Naive B cell (primary cell): Measurements from ENCODE around the gene CEP72. TPM values are rescaled to one million over a fixed set of nuclear protein-coding genes. Genes with fewer than 3 reads are reported as not detected.
"Not testable (repeated sequence)": the region's sequence is repeated elsewhere in the genome, so short reads cannot be mapped to it uniquely, and the experiment has no call there.

Source experiments
- ATAC-seq, 2 donors: fragments of 150-1000 bp; cut with Tn5 transposase; 2 replicates each; pipeline ENCODE4 v1.10.0; 2021; ENCODE audit warnings: low read depth in 2 of 2, mild to moderate bottlenecking in 2 of 2, moderate library complexity in 2 of 2
- DNase-seq: peaks from one replicate; pipeline ENCODE4 v3.0.0; 2022
- H3K27ac Mint-ChIP-seq, 6 donors: one replicate each; pipeline ENCODE4 v1.8.0; 2020 to 2022; ENCODE audit warnings: mild to moderate bottlenecking in 6 of 6, mixed read lengths in 6 of 6, moderate library complexity in 5 of 6, inconsistent platforms in 2 of 6
- H3K27me3 Mint-ChIP-seq, 3 donors: one replicate each; pipeline ENCODE4 v1.8.0; 2021 to 2022; ENCODE audit warnings: mixed read lengths in 3 of 3, mild to moderate bottlenecking in 1 of 3
- H3K36me3 Mint-ChIP-seq, 2 donors: one replicate each; pipeline ENCODE4 v1.8.0; 2020 to 2022; ENCODE audit warnings: mixed read lengths in 2 of 2, inconsistent platforms in 1 of 2, mild to moderate bottlenecking in 1 of 2
- H3K4me1 Mint-ChIP-seq, 3 donors: one replicate each; pipeline ENCODE4 v1.8.0; 2020 to 2022; ENCODE audit warnings: mixed read lengths in 3 of 3, inconsistent platforms in 1 of 3, mild to moderate bottlenecking in 1 of 3, moderate library complexity in 1 of 3
- H3K4me3 Mint-ChIP-seq, 8 donors: one replicate each; pipeline ENCODE4 v1.8.0; 2020 to 2022; ENCODE audit warnings: mild to moderate bottlenecking in 8 of 8, mixed read lengths in 8 of 8, moderate library complexity in 8 of 8, inconsistent platforms in 2 of 8
- H3K9me3 Mint-ChIP-seq, 7 donors: one replicate each; pipeline ENCODE4 v1.8.0; 2020 to 2022; ENCODE audit warnings: mixed read lengths in 7 of 7, mild to moderate bottlenecking in 5 of 7, inconsistent platforms in 2 of 7, moderate library complexity in 1 of 7
- polyA plus RNA-seq, 6 donors: library from polyadenylated mRNA; unstranded; fragments of 300-500 nt; fragmentation: Illumina TruSeq; gene quantifications; one replicate each; pipeline ENCODE4 v1.2.3, GENCODE V29; 2021; ENCODE audit warnings: low read depth in 6 of 6

Gene CEP72
- polyA plus RNA-seq, 6 donors from 2014 or later: 1.9 to 7.8 (median 2.9) TPM; not detected in 1

DNA sequence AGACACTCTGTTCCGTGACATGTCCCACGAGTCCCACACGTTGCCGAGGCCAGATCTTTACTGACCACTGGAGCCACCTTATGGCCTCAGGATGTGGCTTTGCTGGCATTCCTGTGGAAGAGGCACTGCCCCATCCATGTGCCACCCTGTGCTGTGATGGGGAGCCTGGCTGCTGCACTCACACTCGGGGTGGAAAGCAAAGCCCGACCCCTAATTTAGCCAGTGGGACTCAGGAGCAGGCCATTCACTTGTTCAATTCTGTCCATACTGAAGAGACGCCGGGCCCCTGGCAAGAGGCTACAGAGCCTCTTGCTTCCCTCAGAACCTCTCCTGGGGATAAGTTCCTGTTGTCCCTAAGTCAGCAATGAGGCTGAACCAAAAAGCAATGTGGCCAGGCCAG, 18.6 kb upstream of the CEP72 start:
- Mint-ChIP-seq H3K9me3 (peaks cover 5 to 16% (median 7%) of the 10 kb centered on the region in 7 donors), H3K4me1 (peaks cover 2 to 9% (median 4%) of the 10 kb centered on the region in 3 donors), H3K36me3 (no peaks in the 10 kb centered on the region), H3K27ac (no peak overlapping the region), H3K4me3 (no peak overlapping the region), H3K27me3 (peaks cover 45 to 90% (median 71%) of the 10 kb centered on the region in 3 donors)
- no peak for ATAC-seq
- no peak for DNase-seq

DNA sequence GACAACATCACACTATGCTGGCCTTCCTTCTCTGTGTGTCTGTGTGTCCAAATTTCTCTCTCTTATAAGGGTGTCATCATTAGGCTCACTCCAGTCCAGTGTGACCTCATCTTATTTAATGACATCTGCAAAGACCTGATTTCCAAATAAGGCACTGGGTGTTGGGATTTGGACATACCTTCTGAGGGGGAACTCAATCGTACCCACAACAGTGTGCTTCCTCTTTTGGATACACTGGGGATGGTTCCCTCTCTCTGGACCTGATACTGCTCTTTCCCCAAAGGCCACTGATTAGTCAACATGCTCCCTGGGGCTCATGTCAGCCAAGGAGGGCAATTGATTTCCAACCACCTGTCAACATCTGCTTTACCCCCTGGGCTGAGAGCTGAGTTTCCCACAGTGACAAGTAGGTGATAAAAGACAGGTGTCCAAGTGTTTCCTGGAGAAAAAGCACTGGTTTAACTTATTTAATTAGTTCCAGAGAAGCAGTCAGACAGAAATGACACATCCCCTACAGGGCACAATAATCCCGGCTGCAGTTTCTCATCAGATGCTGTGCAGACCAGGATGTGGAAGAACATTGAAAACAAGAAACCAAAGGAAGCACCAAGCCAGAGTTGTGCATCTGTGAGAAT, 17.8 kb upstream of the CEP72 start:
- no peak overlapping the region for H3K4me3 Mint-ChIP-seq
- DNase-seq (no peak), ATAC-seq (no peak)
- H3K27ac Mint-ChIP-seq: no peak overlapping the region
- peaks cover 52 to 94% (median 74%) of the 10 kb centered on the region in 3 donors for H3K27me3 Mint-ChIP-seq
- no peaks in the 10 kb centered on the region for H3K36me3 Mint-ChIP-seq
- H3K4me1 Mint-ChIP-seq: peaks cover 2 to 10% (median 5%) of the 10 kb centered on the region in 3 donors
- peaks cover 3 to 14% (median 7%) of the 10 kb centered on the region in 7 donors for H3K9me3 Mint-ChIP-seq

DNA sequence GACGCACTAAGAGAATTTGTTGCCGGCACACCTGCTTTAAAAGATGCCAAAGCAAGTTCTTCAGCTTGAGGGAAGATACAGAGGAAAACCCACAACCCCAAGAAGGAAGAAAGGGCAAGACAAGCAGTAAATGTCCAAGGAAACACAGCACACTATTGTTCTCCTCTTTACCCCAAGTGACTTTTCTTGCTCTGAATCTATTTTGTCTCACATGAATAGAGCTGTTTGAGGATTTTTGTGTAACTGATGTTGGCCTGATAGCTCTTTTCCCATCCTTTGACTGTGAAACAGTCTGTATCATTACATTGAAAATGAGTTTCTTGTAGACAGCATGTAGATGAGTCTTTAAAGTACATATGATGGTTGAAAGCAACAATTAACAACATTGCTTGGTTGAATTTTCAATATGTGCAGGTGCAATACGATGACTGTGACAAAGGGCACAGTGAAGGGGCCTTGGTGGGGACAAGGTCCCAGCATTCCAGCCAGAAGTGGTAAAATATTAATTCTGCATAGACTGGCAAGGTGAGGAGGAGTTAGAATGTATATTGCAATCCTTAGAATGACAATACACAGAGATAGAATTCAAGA, 16.8 kb upstream of the CEP72 start:
- no peak overlapping the region for H3K27ac Mint-ChIP-seq

DNA sequence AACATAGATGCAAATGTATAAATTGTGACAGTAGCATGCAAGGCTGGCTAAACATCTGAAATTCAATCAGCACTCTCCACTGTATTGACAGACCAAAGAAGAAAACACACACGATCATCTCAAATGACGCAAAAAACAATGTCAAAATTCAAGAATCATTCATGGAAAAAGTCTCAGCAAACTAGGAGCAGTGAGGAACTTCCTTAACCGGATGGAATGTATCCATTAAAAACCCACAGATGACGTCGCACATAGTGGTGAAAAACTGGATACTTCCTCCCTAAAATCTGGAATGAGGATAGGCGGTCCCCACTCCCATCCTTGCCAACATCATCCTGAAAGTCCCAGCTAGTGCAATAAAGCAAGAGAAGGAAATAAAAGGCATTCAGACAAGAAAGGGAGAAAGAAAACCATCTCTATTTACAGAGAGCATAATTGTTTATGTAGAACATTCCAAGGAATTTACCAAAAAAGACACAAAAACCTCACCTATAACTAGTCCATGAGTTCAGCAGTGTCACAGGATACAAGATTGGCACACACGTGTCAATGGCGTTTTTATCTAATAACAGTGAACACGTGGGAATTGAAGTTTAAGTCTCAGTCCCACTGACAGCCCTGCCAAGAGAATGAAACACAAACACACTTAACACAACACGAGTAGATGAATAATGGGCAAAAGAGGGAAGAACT, 14.1 kb upstream of the CEP72 start:
- no peak overlapping the region for H3K4me3 Mint-ChIP-seq
- H3K27me3 Mint-ChIP-seq: peaks cover 48 to 87% (median 50%) of the 10 kb centered on the region in 3 donors
- H3K4me1 Mint-ChIP-seq: peaks cover 2 to 6% (median 5%) of the 10 kb centered on the region in 3 donors
- DNase-seq (no peak), ATAC-seq (no peak)
- no peaks in the 10 kb centered on the region for H3K36me3 Mint-ChIP-seq
- H3K27ac Mint-ChIP-seq: no peak overlapping the region
- peaks cover 0 to 4% (median 0%) of the 10 kb centered on the region in 7 donors for H3K9me3 Mint-ChIP-seq

More for the DNA sequence above, 16.8 kb upstream of the CEP72 start:
- Mint-ChIP-seq H3K9me3 (peaks cover 0 to 8% (median 2%) of the 10 kb centered on the region in 7 donors), H3K4me3 (no peak overlapping the region), H3K4me1 (peaks cover 2 to 6% (median 5%) of the 10 kb centered on the region in 3 donors), H3K36me3 (no peaks in the 10 kb centered on the region), H3K27me3 (peaks cover 57 to 91% (median 74%) of the 10 kb centered on the region in 3 donors)
- no peak for DNase-seq
- no peak for ATAC-seq

DNA sequence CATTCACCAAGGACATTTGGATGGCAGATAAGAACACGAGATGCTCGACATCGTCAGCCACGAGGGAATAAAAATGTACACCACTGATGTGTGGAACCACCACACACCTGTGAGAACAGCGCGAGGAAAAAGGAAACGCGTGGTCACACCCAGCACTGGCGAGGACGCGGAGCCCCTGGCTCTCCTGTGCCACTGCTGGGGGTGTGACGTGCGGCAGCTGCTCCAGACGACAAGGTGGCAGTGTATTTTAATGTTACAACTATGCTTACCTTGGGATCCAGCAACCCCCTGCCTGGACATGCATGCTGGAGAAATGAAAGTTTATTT, 13.6 kb upstream of the CEP72 start:
- Mint-ChIP-seq H3K4me3 (no peak overlapping the region), H3K9me3 (peaks cover 0 to 4% (median 0%) of the 10 kb centered on the region in 7 donors), H3K27me3 (peaks cover 47 to 87% (median 48%) of the 10 kb centered on the region in 3 donors), H3K36me3 (no peaks in the 10 kb centered on the region), H3K27ac (no peak overlapping the region), H3K4me1 (peaks cover 2 to 6% (median 5%) of the 10 kb centered on the region in 3 donors)
- no peak for ATAC-seq
- no peak for DNase-seq

DNA sequence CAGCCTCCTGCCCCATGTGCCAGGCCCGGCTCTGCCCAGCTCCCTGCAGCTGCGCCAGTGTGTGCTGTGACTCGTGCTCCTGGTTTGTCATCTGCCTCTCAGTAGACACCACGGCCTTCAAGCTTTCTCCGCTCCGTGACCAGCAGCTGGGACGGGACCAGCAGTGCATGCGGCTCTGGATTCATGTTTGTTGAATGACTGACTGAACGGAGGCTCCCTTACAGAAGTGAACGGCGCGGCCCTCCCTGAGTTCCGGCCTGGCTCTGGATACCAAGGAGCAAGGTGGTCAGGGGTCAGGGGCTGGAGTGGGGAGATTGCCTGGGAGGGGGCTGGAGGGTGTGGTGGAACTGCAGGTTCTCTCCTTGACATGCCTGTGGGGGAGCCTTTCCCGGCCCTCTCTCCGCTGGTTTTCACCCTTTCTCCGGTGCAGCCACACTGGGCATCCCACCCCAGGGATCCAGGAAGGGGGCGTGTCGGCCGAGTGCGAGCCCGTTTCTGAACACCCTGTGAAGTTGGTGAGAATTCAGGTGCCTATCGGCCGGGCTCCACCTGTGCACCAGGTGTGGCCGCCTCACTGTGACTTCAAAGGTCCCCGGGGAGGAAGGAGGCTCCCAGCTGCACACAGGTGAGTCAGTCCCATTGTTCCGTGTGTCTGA, 11.1 kb upstream of the CEP72 start:
- DNase-seq (no peak), ATAC-seq (no peak)
- Mint-ChIP-seq H3K27ac (no peak overlapping the region), H3K36me3 (no peaks in the 10 kb centered on the region), H3K4me3 (no peak overlapping the region), H3K27me3 (peaks cover 38 to 84% (median 50%) of the 10 kb centered on the region in 3 donors), H3K4me1 (peaks cover 5 to 12% (median 10%) of the 10 kb centered on the region in 3 donors), H3K9me3 (peaks cover 0 to 4% (median 0%) of the 10 kb centered on the region in 7 donors)

DNA sequence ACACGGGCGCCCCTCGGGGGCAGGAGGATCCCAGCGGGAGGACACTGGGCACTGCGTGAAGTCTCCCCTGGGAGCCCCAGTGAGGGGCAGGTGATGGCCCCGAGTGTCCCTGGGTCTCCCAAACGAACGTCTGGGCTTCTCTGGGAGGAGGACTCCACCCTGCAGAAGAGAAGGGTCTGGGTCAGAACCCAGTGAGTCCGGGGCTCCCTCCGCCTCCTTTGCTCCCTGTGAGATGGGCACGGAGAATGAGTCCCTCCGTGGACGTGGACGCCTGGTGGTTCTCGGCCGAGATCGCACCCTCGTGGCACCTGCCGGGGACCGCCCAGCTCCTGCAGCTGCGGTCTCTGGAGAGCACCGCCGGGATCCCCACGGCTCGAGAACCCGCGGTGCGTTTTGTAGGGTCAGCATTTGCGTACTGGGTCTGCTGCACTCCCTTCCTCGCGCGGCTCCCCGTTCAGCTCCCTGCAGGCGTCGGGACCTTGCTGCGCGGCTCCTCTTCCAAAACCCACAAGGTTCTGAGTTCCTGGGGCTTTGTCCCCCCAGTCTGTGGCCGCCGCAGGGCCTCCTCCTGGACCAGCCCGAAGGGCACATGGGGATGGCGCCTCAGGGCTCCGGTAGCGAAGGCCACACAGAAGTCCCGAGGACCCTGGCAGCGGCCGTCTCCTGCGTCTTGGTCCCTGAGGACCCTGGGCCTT, 10.2 kb upstream of the CEP72 start:
- Mint-ChIP-seq H3K36me3 (no peaks in the 10 kb centered on the region), H3K27me3 (peaks cover 38 to 80% (median 44%) of the 10 kb centered on the region in 3 donors), H3K9me3 (peaks cover 0 to 4% (median 0%) of the 10 kb centered on the region in 7 donors), H3K27ac (no peak overlapping the region), H3K4me1 (peaks cover 6 to 13% (median 13%) of the 10 kb centered on the region in 3 donors), H3K4me3 (peak overlapping the region in 1 of 8 donors; percentile 12)
- ATAC-seq: no peak
- DNase-seq: no peak

DNA sequence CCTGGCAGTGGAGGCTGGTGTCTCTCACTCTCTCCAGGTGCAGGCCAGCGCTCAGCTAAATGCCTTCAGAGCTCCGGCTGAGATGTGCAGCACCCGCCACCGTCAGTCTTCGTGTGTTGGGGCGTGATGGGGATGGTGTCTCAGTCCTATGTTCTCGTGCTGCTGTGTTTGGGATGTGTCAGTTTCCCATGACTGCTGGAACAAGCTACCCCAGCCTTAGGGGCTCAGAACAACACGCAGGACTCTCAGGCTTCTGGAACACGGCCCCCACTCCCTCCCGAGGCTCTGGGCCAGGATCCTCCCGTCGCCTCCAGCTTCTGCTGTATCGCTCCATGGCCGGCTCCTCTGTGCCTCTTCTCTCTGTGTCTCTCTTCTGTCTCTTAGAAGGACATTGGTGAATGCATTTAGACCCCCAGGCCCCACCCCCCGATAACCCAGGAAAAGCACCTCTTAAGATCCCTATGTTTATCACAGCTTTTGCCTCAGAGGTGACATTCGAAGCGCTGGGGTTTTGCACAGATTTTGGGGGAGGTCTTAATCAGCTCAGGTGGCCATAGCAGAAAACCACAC, 9.6 kb upstream of the CEP72 start:
- Mint-ChIP-seq H3K9me3 (peaks cover 0 to 4% (median 0%) of the 10 kb centered on the region in 7 donors), H3K27ac (no peak overlapping the region), H3K4me1 (peaks cover 13 to 20% (median 17%) of the 10 kb centered on the region in 3 donors), H3K4me3 (no peak overlapping the region), H3K36me3 (no peaks in the 10 kb centered on the region), H3K27me3 (peaks cover 36 to 81% (median 47%) of the 10 kb centered on the region in 3 donors)
- no peak for ATAC-seq
- no peak for DNase-seq

DNA sequence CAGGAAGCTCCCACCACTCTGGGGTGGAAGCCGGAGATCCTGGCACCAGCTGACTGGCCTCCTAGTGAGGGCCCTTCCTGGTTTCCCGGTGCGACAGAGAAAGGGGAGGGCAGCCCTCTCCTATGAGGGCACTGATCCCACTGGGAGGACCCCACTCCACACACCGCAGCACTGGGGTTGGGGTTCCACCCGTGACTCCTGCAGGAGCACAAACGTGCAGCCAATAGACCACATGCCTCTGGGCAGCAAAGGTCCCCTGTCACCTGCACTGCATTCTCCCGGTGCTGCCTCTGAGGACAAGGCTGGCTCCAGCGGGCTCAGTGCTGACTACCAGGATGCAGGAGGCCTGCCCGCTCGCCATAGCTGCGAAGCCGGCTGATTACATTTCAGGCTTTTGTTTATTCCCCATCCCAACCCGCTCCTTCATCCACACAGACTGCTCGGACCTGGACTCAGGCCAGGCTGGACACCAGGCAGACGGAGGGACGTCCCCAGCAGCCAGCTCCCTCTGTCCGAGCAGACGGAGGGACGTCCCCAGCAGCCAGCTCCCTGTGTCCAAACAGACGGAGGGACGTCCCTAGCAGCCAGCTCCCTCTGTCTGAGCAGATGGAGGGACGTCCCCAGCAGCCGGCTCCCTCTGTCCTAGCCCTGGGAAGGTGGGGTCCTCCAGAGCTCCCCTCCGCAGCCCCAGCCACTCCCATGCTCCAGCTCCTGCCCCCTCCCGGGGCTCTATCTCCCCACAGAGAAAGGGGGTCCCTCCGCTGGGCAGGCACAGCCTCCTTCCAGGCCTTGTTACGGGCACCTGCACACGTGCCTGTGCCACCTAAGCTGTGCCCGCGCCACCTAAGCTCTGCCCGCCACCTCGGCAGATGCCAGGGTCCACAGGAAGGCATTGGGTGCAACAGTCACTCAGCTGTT, 8.8 kb upstream of the CEP72 start:
- ATAC-seq (no peak), DNase-seq (no peak)
- no peaks in the 10 kb centered on the region for H3K36me3 Mint-ChIP-seq
- no peak overlapping the region for H3K4me3 Mint-ChIP-seq
- H3K4me1 Mint-ChIP-seq: peaks cover 18 to 25% (median 23%) of the 10 kb centered on the region in 3 donors
- H3K27me3 Mint-ChIP-seq: peaks cover 31 to 81% (median 47%) of the 10 kb centered on the region in 3 donors
- H3K9me3 Mint-ChIP-seq: peaks cover 0 to 4% (median 0%) of the 10 kb centered on the region in 7 donors
- H3K27ac Mint-ChIP-seq: peak overlapping the region in 1 of 6 donors; percentile 84

DNA sequence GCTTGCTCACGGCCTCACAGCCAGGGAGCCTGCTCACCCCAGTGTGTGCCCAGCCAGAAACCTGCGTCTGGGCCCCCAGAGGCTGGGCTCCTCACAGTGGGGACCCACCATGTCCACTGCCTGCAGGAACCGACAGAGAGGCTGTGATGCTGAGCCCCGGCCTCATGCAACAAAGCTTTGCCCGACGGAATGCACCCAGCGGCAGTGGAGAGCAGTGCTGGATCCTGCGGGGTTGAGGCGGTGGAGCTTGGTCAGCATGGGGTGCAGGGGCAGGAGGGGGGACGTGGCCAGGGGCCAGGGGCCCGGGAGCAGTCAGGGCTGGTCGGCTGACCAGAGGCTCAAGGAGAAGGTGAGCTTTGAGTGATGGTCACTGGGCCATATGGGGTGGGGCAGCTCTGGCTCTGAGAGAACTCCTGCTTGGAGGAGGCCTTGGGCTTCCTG, 7.7 kb upstream of the CEP72 start:
- peak overlapping the region in 1 of 8 donors; percentile 37 for H3K4me3 Mint-ChIP-seq
- H3K27me3 Mint-ChIP-seq: peaks cover 21 to 73% (median 44%) of the 10 kb centered on the region in 3 donors
- ATAC-seq (no peak), DNase-seq (no peak)
- no peak overlapping the region for H3K27ac Mint-ChIP-seq
- H3K9me3 Mint-ChIP-seq: peaks cover 0 to 4% (median 0%) of the 10 kb centered on the region in 7 donors
- no peaks in the 10 kb centered on the region for H3K36me3 Mint-ChIP-seq
- H3K4me1 Mint-ChIP-seq: peaks cover 20 to 24% (median 23%) of the 10 kb centered on the region in 3 donors

DNA sequence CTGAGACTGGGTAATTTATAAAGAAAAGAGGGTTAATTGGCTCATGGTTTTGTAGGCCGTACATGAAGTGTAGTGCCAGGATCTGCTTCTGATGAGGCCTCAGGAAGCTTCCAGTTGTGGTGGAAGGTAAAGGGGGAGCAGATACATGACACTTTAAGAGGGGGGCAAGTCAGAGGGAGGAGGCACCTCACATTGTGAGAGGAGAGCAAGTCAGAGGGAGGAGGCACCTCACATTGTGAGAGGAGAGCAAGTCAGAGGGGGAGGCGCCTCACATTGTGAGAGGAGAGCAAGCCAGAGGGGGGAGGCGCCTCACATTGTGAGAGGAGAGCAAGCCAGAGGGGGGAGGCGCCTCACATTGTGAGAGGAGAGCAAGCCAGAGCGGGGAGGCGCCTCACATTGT, 7.0 kb upstream of the CEP72 start:
- H3K4me1 Mint-ChIP-seq: peaks cover 20 to 25% (median 23%) of the 10 kb centered on the region in 3 donors
- not testable (repeated sequence) for DNase-seq, H3K4me3 Mint-ChIP-seq, ATAC-seq, H3K9me3 Mint-ChIP-seq, H3K27ac Mint-ChIP-seq, H3K36me3 Mint-ChIP-seq
- H3K27me3 Mint-ChIP-seq: peaks cover 20 to 71% (median 44%) of the 10 kb centered on the region in 3 donors

DNA sequence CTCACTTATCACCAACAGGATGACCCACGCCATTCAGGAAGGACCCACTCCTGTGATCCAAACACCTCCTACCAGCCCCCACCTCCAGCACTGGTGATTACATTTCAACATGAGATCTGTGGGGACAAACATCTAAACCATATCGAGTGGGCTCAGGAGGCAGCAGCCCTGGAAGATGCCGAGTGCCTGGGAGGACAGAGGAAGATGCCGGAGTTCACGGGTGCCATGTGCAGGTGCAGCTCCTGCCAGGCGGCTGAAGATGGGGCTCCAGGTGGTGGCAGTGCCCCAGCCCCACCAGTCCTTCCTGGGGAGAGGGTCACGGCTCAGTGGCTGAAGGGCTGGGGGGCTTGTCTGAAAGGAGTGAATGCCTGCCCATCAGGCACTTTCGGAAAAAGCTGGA, 6.1 kb upstream of the CEP72 start:
- peaks cover 27 to 34% (median 32%) of the 10 kb centered on the region in 3 donors for H3K4me1 Mint-ChIP-seq
- ATAC-seq: no peak
- H3K36me3 Mint-ChIP-seq: no peaks in the 10 kb centered on the region
- H3K27me3 Mint-ChIP-seq: peaks cover 15 to 70% (median 50%) of the 10 kb centered on the region in 3 donors
- H3K4me3 Mint-ChIP-seq: no peak overlapping the region
- DNase-seq: no peak
- H3K9me3 Mint-ChIP-seq: peaks cover 0 to 5% (median 0%) of the 10 kb centered on the region in 7 donors
- peak overlapping the region in 1 of 6 donors; percentile 76 for H3K27ac Mint-ChIP-seq
